Measurements from ENCODE around the gene VAMP2.

Gene VAMP2

DNA sequence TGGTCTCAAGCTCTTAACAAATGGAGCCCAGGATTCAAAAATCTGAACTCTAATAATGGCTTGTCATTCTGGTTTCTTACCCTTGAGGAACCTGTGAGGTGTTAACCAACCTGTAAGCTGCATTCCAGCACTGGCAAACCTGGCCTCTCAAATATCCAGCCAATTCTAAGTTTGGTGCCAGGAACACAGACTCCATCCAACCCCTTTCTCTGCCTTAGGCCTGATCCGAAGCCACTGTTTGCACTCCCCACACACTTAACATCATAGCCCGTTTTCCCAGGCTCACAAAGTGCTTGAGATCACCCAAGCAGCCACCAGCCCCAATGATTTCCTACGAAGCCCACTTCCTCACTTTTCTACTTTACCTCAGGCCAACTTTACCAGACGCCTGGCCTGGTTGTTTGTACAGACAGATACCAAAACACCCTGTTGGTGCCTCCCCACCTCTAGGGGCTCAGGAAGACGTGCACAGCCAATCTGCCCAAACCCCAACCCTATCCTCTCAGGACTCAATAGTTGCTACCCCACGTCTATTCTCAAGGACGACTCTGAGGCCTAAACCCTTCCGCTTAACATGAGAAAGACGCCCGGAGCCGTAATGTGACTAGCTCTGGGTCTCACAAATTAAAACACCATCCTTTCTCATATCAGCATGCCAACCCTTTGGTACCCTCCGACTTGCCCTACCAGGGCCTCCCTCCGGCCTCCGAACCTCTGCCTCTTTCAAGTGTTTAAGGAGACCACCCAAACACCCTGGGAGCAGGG, 7.3 kb downstream of the VAMP2 start:
- no peaks in the 10 kb centered on the region for H3K9me3 Mint-ChIP-seq
- CTCF ChIA-PET, result interaction anchor here (1.2 to 6.8 kb wide), 2 partner anchors 9 to 17 kb away, joined by 3 to 40 read pairs; no protein-coding TSS in a partner anchor
- H3K36me3 Mint-ChIP-seq, result peaks cover 14% of the 10 kb centered on the region
- H3K27ac Mint-ChIP-seq, result no peak overlapping the region
- no peaks in the 10 kb centered on the region for H3K27me3 Mint-ChIP-seq
- peaks cover 47% of the 10 kb centered on the region for H3K4me1 Mint-ChIP-seq
- DNase-seq, result no peak
- no peak overlapping the region for H3K4me3 Mint-ChIP-seq

DNA sequence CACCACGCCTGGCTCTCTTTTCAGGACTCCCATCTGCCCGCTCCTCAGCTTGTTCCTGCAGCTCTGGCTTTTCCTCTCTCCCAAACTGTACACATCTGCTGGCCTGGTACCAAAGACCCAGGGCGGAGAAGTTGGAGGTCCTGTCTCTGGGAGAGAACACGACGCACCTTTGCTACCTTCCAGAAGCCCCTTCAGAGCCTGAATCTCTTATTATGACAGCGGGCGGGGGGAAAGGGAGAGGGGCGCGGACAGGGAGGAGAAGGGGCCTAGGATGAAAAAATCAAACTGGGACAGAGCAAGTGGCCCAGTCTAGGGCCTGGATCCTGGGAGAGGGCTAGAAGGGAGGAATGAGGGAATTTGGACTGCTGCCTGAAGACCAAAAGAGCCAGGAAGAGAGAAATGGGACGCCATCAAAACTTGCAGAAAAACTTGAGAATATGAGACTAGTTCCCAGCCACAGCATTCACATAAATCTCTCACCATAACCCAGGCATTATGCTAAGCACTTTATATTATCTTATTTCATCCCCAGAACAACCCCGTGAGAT, 8.1 kb downstream of the VAMP2 start:
- CTCF ChIA-PET, result interaction anchor here (6.8 kb wide), 1 partner anchor 16 kb away, joined by 40 read pairs; no protein-coding TSS in a partner anchor
- peaks cover 11% of the 10 kb centered on the region for H3K36me3 Mint-ChIP-seq
- H3K4me3 Mint-ChIP-seq, result no peak overlapping the region
- DNase-seq, result no peak
- no peak overlapping the region for H3K27ac Mint-ChIP-seq
- no peaks in the 10 kb centered on the region for H3K9me3 Mint-ChIP-seq
- H3K4me1 Mint-ChIP-seq, result peaks cover 47% of the 10 kb centered on the region
- no peaks in the 10 kb centered on the region for H3K27me3 Mint-ChIP-seq

DNA sequence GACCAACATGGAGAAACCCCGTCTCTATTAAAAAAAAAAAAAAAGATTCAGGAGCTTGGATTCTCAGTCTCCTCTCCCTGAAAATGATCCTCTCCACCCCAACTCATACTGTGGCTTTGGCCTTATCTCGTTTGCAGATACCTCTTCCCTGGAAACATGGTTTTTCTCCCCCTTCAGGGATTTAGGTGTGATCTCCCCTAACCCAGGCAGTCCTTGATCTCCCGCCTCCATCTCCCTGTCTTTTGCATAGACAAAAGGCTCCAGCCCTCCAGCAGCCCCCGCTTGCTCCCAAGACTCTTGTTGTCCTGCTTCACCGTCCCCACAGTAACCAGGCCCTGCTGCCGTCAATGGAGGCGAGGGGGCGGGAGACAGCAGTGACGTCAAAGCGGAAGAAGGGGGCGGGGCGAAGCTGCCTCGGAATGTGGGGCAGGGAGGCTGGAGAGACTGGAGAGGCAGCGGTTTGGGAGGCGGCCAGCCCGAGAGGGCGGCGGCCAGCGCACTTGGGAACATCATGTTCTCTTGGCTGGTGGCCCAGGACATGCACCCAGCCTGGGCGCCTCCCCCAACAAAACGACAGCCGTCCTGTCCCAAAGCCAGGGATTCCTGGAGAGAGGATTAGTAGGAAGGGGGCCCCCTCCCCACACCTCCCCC, 8.7 kb downstream of the VAMP2 start:
- H3K27me3 Mint-ChIP-seq, result no peaks in the 10 kb centered on the region
- no peak overlapping the region for H3K27ac Mint-ChIP-seq
- H3K4me1 Mint-ChIP-seq, result peaks cover 46% of the 10 kb centered on the region

DNA sequence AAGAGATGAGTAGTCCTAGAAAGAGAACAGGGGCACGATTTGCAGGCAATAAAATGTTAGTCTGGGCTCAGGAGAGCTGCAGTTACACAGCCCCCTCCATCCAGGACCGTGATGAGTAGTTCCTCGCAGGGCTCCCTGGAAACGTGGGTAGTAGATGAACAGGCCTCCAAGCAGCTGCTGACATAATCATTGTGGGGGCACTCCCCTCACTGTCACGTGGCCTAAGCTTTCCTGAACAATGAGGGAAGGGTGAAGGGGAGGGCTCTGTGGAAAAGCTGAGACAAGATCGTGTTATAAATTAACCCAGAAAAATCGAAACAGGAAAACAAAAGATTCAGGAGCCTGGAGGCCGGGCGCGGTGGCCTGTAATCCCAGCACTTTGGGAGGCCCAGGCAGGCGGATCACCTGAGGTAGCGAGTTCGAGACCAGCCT, 9.2 kb downstream of the VAMP2 start:
- no peaks in the 10 kb centered on the region for H3K9me3 Mint-ChIP-seq
- H3K4me3 Mint-ChIP-seq, result peak overlapping the region; percentile 89
- peak; percentile 51 for DNase-seq
- H3K27ac Mint-ChIP-seq, result no peak overlapping the region
- peaks cover 12% of the 10 kb centered on the region for H3K36me3 Mint-ChIP-seq
- H3K4me1 Mint-ChIP-seq, result peaks cover 41% of the 10 kb centered on the region
- CTCF ChIA-PET, result interaction anchor here (6.8 kb wide), 1 partner anchor 15 kb away, joined by 40 read pairs; no protein-coding TSS in a partner anchor
- no peaks in the 10 kb centered on the region for H3K27me3 Mint-ChIP-seq

More for the DNA sequence above, 8.7 kb downstream of the VAMP2 start:
- Mint-ChIP-seq H3K4me3 (no peak overlapping the region), H3K36me3 (peaks cover 15% of the 10 kb centered on the region), H3K9me3 (no peaks in the 10 kb centered on the region)
- CTCF ChIA-PET, result interaction anchor here (6.8 kb wide), 1 partner anchor 15 kb away, joined by 40 read pairs; no protein-coding TSS in a partner anchor
- peak; percentile 94 for DNase-seq

DNA sequence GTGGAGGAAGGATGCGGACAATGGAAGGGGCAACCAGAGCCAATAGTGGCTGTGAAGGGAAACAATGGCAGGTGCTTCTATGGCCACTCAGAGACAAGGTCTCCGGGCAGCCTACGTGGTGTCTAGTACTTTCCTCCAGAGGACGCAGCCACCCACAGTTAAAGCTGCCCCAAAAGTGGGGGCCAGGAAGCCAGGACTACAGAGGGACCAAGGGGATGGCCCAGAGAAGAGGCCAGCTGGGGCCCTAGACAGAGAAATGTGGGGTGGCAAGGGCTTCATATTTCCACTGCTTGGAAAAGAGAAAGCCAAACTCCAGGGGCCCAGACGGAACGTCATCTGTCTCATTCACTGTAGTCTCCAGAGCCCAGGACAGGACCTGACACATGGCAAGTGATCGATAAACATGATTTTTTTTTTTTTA, 9.7 kb downstream of the VAMP2 start:
- peak overlapping the region; percentile 89 for H3K4me3 Mint-ChIP-seq
- no peak for DNase-seq
- CTCF ChIA-PET, result no interaction called here
- peaks cover 36% of the 10 kb centered on the region for H3K4me1 Mint-ChIP-seq
- no peaks in the 10 kb centered on the region for H3K9me3 Mint-ChIP-seq
- no peaks in the 10 kb centered on the region for H3K27me3 Mint-ChIP-seq
- no peak overlapping the region for H3K27ac Mint-ChIP-seq
- H3K36me3 Mint-ChIP-seq, result peaks cover 14% of the 10 kb centered on the region

DNA sequence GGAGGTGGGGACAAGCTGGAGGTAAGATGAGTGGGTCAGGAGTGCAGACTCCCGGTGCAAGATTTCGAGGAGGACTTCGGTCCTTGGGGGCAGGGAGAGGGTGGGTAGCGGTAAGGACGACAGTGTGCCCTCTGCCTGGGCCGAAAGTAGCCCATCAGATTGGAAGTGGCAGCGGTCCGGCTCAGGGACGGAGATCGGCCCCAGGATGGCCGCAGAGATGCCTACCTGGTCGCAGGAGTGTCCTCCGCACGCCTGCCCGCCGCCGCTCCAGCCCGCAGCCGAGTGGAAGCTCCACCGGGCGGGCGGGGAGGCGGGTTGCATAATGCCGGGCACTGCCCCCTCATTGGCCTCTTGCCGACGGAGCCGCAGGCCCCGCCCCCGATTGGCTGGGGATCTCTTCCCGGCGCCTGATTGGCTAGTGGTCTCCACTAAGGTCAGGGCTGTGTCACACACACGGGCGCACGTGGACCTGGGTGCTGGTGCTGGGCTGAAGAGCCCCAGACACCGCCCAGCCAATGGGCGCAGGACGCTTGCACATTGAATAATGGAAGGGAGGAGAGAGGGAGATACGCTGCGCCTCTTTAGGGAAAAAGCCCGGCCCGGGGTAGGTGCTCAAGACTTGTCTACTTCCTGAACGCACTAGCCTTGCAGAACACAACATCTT, 10.5 kb downstream of the VAMP2 start, which contains the start of gene PER1:
Gene PER1 (minus strand): TSS at position 293 of the 664 bp plus-strand sequence. CDS start 1,698 bp downstream, outside the sequence.
- Mint-ChIP-seq H3K4me3 (peak within 1 kb of the TSS; percentile 89), H3K9me3 (no peaks in the 10 kb centered on the region), H3K4me1 (peaks cover 35% of the 10 kb centered on the region), H3K27me3 (no peaks in the 10 kb centered on the region), H3K36me3 (peaks cover 19% of the 10 kb centered on the region), H3K27ac (peak within 1 kb of the TSS; percentile 90)
- peak; percentile 93 for DNase-seq
- CTCF ChIA-PET, result interaction anchor here (1.5 to 2.1 kb wide), 2 partner anchors 9 to 14 kb away, joined by 3 to 11 read pairs; no protein-coding TSS in a partner anchor

DNA sequence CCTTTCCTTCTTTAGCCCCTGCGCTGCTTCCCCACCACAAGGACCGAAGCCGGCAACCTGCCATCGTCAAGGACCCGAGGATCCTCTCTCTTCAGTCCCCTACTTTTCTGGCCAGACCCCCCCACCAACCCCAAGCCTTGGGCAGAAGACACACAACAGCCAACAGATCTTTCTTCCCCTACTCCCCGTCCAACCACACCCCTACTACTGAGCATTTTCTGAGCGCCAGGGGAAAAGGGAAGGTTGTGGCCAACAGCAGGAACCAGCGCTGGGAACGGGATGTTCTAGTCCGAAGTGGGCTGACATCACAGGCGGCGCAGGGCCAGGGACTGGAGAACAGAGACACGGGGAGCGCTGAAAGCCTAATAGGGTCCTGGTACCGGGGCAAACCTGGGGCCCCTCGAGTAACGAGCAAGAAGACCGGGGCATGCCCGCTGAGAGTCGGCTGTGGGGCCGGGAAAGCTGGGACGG, 11.1 kb downstream of the VAMP2 start:
- Mint-ChIP-seq H3K36me3 (peaks cover 23% of the 10 kb centered on the region), H3K4me1 (peaks cover 35% of the 10 kb centered on the region), H3K27ac (peak overlapping the region; percentile 90), H3K9me3 (no peaks in the 10 kb centered on the region), H3K4me3 (peak overlapping the region; percentile 89), H3K27me3 (no peaks in the 10 kb centered on the region)
- CTCF ChIA-PET, result interaction anchor here (1.5 to 2.1 kb wide), 2 partner anchors 9 to 13 kb away, joined by 3 to 11 read pairs; no protein-coding TSS in a partner anchor
- DNase-seq, result peak; percentile 54

DNA sequence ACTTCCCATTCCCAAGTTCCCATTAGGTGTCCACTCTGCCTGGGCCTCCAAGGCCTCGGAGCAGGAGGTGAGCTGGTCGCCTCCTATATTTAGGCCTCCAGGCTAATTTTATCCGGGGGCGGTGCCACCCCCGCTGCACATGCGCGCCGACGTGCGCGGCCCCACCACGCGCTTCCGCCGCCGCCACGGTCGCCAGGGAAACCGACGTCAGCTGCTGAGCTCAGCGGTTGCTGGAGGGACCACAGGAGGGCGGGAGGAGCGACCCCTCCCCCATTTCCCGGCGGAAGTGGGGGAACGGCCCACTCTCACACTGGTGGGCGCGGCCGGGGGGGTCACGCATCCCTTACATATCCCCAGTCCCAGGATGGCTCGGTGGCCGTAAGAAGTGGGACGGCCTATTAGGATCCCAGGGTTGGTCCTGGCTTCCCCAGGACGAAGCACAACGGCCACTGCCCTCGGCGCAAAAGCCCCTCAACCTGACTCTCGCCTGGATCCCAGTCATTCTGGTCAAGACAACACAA, 11.6 kb downstream of the VAMP2 start:
- Mint-ChIP-seq H3K36me3 (peaks cover 27% of the 10 kb centered on the region), H3K4me3 (peak overlapping the region; percentile 89), H3K4me1 (peaks cover 35% of the 10 kb centered on the region), H3K27me3 (no peaks in the 10 kb centered on the region), H3K27ac (peak overlapping the region; percentile 90), H3K9me3 (no peaks in the 10 kb centered on the region)
- DNase-seq, result peak; percentile 94
- CTCF ChIA-PET, result interaction anchor here (1.3 to 2.1 kb wide), 3 partner anchors 10 to 40 kb away, joined by 3 to 11 read pairs (median 3); no protein-coding TSS in a partner anchor

DNA sequence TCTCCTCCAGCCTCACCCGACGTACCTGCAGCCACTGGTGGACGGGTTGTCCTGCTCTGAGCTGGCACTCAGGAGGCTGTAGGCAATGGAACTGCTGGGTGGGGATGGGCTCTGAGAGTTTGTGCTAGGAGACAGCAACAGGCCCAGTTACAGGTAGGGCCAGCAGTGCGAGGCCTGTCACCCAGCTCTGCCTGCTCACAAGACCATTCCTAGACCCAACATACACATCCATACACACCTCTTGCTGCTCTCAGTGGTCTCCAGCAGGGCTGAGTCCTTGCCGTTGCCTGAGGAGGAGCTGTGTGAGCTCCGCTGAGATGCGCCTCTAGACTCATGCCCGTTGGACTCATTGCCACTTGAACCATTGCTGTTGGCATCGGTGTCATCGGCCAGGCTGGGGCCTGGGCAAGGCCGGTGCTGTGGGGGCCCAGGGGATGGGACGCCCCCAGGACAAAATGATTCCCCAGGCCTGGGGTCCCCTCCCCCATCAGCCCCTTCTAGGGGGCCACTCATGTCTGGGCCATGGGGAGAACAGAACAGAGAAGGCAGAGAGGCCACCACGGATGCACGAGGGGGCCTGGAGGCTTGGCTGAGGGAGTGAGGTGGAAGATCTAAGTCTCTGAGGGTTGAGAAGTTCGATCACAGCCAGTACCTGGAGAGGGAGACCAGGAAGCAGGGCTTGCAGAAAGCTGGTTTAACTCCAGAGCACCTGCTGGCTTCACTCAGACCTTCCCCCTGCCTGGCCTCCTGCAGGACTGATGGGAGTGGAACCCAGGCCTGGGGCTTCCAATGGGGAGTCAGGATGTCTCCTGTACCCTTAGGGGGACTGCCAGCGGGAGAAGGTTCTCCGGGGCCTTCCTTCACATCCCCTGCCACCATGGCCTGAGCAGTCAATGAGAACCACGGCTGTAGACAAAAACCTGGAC, 12.3 kb downstream of the VAMP2 start:
- Mint-ChIP-seq H3K4me3 (peak overlapping the region; percentile 89), H3K9me3 (no peaks in the 10 kb centered on the region), H3K4me1 (peaks cover 35% of the 10 kb centered on the region), H3K36me3 (peaks cover 32% of the 10 kb centered on the region), H3K27ac (peak overlapping the region; percentile 45), H3K27me3 (no peaks in the 10 kb centered on the region)
- CTCF ChIA-PET, result interaction anchor here (1.3 to 2.1 kb wide), 3 partner anchors 11 to 40 kb away, joined by 3 to 11 read pairs (median 3); no protein-coding TSS in a partner anchor
- no peak for DNase-seq

DNA sequence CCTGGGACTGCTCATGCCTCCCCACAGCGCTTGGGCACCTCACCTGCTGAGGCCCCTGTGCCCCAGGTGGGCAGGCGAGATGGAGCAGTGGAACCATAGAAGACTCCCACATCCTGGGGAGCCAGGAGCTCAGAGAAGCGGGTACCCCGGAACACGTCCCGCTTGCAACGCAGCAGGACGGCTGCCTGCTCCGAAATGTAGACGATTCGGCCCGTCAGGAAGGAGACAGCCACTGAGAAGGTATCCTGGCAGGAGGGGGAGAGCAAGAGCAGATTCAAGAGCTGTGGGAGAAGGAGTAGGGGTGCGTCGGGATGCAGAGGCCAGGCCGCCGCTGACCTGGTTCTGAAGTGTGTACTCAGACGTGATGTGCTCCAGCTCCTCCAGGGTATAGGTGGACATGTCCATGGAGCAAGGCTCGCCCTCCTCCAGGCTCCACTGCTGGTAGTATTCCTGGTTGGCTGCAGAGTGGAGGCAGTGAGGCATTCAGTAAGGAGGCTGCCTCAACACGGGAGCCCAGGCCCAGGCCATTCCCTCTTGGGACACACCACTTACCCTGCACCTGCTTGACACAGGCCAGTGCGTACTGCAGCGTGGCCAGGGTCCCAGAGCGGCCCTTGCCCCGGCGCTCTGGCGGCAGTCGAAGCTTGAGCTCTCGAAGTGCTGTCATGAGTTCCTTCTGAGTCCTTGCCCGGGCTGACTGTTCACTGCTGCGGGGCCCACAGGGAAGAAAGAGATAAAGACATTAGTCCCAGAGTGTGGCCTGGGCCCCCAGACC, 13.1 kb downstream of the VAMP2 start:
- Mint-ChIP-seq H3K4me3 (no peak overlapping the region), H3K27me3 (no peaks in the 10 kb centered on the region), H3K27ac (peak overlapping the region; percentile 45), H3K4me1 (peaks cover 35% of the 10 kb centered on the region), H3K36me3 (peaks cover 33% of the 10 kb centered on the region), H3K9me3 (no peaks in the 10 kb centered on the region)
- CTCF ChIA-PET, result interaction anchor here (1.0 to 1.3 kb wide), 2 partner anchors 9 to 39 kb away, joined by 3 read pairs; no protein-coding TSS in a partner anchor
- DNase-seq, result no peak

DNA sequence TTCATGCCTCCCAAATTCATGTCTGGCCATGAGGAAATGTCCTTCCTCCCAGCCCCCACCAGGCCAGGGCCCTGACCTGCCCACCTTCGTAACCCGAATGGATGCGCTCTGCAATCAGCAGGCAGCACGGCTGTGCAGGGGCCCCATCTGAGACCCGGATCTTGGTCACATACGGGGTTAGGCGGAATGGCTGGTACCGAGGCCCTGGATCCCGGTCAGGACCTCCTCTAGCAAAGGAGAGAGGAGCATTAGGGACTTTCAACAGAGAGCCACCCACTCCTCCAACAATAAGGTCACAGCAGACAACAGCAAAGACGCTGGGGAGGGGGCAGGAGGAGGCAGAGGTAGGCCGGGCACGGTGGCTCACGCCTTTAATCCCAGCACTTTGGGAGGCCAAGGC, 14.2 kb downstream of the VAMP2 start:
- Mint-ChIP-seq H3K4me3 (no peak overlapping the region), H3K9me3 (no peaks in the 10 kb centered on the region), H3K27me3 (no peaks in the 10 kb centered on the region), H3K36me3 (peaks cover 39% of the 10 kb centered on the region), H3K27ac (no peak overlapping the region), H3K4me1 (peaks cover 34% of the 10 kb centered on the region)
- no peak for DNase-seq
- CTCF ChIA-PET, result interaction anchor here (0.9 kb wide), 1 partner anchor 9 kb away, joined by 3 read pairs; no protein-coding TSS in a partner anchor

Measured in activated naive CD4-positive, alpha-beta T cell treated with anti-CD3 and anti-CD28 coated beads, Interleukin-2, amount 10 ng/mL, durations not matched to agents 7 days and 5 days (primary cell).